K562 (cell line): ENCODE measurements around the gene PODXL. TPM values are rescaled to one million over a fixed set of nuclear protein-coding genes. Genes with fewer than 3 reads are reported as not detected.

Experiments used
- ATAC-seq: fragments of 200-7000 bp; cut with Tn5 transposase; 3 replicates; pipeline ENCODE4 v1.9.1; 2020; ENCODE audit warnings: moderate library complexity
- BruUV-seq: library from RNA; stranded (reverse); fragments of 400-500 nt; replicated peaks from 2 replicates; lab custom pipeline; 2021; lab: Mats Ljungman, UMichigan
- CTCF ChIA-PET: fragments of 300-600 bp; formaldehyde crosslinking; extraction: SDS; loops from one replicate; lab custom pipeline; 2021; ENCODE audit warnings: low intra/inter-chr PET ratio; lab: Yijun Ruan, JAX
- POLR2A ChIA-PET: fragments of 300-600, 350-650 bp; sonication (Branson Sonifier 250); formaldehyde crosslinking; extraction: SDS; loops from one replicate; lab custom pipeline; 2021; ENCODE audit warnings: antibody characterized with exemption, inconsistent platforms; lab: Yijun Ruan, JAX
- DNase-seq, 4 experiments: peaks; one replicate each; pipeline versions ENCODE4 v3.0.0 to v3.0.0-alpha.2; 2011 to 2018; ENCODE audit warnings: low spot score in 3 of 4, mixed read lengths in 3 of 4; ENCODE audit errors: extremely low read depth in 1 of 4
- FAIRE-seq: peaks from 2 replicates; lab custom pipeline; 2011; peaks lifted over from hg19 to GRCh38; lab: Jason Lieb, UNC
- H2AFZ ChIP-seq: 2 replicates; pipeline ENCODE4 v1.6.0; 2011; ENCODE audit warnings: low read depth, low read length, control low read depth, inconsistent platforms
- H3K27ac ChIP-seq: fragments of 200-600 bp; 3 replicates; pipeline ENCODE4 v1.8.0; 2011; ENCODE audit warnings: low read depth, mild to moderate bottlenecking, control low read depth, inconsistent platforms, low read length, moderate library complexity, mixed read lengths; ENCODE audit errors: extremely low read depth
- H3K27me3 ChIP-seq, 2 experiments: fragments of 300-600 bp in 1 of 2; 2 replicates in 1 of 2; 3 replicates in 1 of 2; pipeline versions ENCODE4 v1.6.0 to v1.8.0; 2011; ENCODE audit warnings: inconsistent platforms in 2 of 2, low read length in 2 of 2, mild to moderate bottlenecking in 1 of 2, mixed read lengths in 1 of 2, moderate library complexity in 1 of 2; ENCODE audit not compliant: control insufficient read depth in 2 of 2, insufficient read depth in 2 of 2
- H3K36me3 ChIP-seq: fragments of 300-600 bp; 3 replicates; pipeline ENCODE4 v1.8.0; 2011; ENCODE audit warnings: mild to moderate bottlenecking, low read length, inconsistent platforms; ENCODE audit not compliant: control insufficient read depth, insufficient read depth
- H3K4me1 ChIP-seq, 2 experiments: fragments of 200-600 bp in 1 of 2; replicated peaks in 1 of 2; 2 replicates in 1 of 2; 3 replicates in 1 of 2; pipeline versions ENCODE4 v1.5.1 to v1.8.0; 2011; ENCODE audit warnings: inconsistent platforms in 2 of 2, low read length in 2 of 2, mild to moderate bottlenecking in 1 of 2, mixed read lengths in 1 of 2, moderate library complexity in 1 of 2; ENCODE audit not compliant: control insufficient read depth in 2 of 2, insufficient read depth in 2 of 2
- H3K4me2 ChIP-seq: 2 replicates; pipeline ENCODE4 v1.6.1; 2011; ENCODE audit warnings: low read length, control low read depth, inconsistent platforms, mixed read lengths; ENCODE audit not compliant: insufficient read depth
- H3K4me3 ChIP-seq: fragments of 200-600 bp; sonication (generic), shearing (Covaris generic); 2 replicates; pipeline ENCODE4 v1.5.1; 2016; ENCODE audit warnings: control low read depth, inconsistent platforms
- H3K79me2 ChIP-seq: fragments of 200-600 bp; 3 replicates; pipeline ENCODE4 v1.8.0; 2011; ENCODE audit warnings: low read length, inconsistent platforms; ENCODE audit not compliant: control insufficient read depth, insufficient read depth
- H3K9ac ChIP-seq, 2 experiments: 2 replicates each; pipeline versions ENCODE4 v1.6.0 to v1.6.1; 2011; ENCODE audit warnings: low read depth in 2 of 2, low read length in 2 of 2, control low read depth in 1 of 2, inconsistent platforms in 1 of 2, mild to moderate bottlenecking in 1 of 2, mixed read lengths in 1 of 2; ENCODE audit not compliant: insufficient read depth in 1 of 2
- H3K9me1 ChIP-seq: one replicate; pipeline ENCODE4 v1.6.0; 2011; ENCODE audit warnings: inconsistent platforms, mild to moderate bottlenecking, low read length, moderate library complexity; ENCODE audit not compliant: control insufficient read depth, insufficient read depth
- H3K9me3 ChIP-seq: replicated peaks from 2 replicates; pipeline ENCODE4 v1.5.1; 2011; ENCODE audit warnings: low read depth, low read length, inconsistent platforms; ENCODE audit not compliant: control insufficient read depth, insufficient read depth
- H4K20me1 ChIP-seq: replicated peaks from 2 replicates; pipeline ENCODE4 v1.6.1; 2011; ENCODE audit warnings: low read length, inconsistent platforms, mixed read lengths; ENCODE audit not compliant: control insufficient read depth, insufficient read depth
- CEBPG ChIP-seq, 3 experiments: fragments of 200-800 bp in 1 of 3; sonication (Bioruptor generic) in 1 of 3; sonication (generic) in 1 of 3; formaldehyde crosslinking in 1 of 3; IDR thresholded peaks in 2 of 3; conservative IDR thresholded peaks in 1 of 3; 2 replicates each; pipeline versions ENCODE4 v1.6.1 to v1.8.0; 2016 to 2022; ENCODE audit warnings: missing compliant biosample characterization in 2 of 3, missing genetic modification characterization in 2 of 3, mild to moderate bottlenecking in 1 of 3, missing genetic modification reagents in 1 of 3
- IRF2 ChIP-seq: sonication (generic); formaldehyde crosslinking; IDR thresholded peaks from 2 replicates; pipeline ENCODE4 v1.8.1; 2022; ENCODE audit warnings: mild to moderate bottlenecking, missing genetic modification reagents
- ZNF316 ChIP-seq: fragments of 450-650 bp; IDR thresholded peaks from 2 replicates; pipeline ENCODE4 v1.6.1; 2016
- WGBS: fragments of 100-300 bp; shearing (Covaris generic); methylation state at CpG from one replicate; pipeline ENCODE4 v1.1.6; 2016; ENCODE audit warnings: low coverage, mixed read lengths; ENCODE audit not compliant: insufficient coverage; ENCODE audit errors: missing lambda C conversion rate; 5-methylcytosine and 5-hydroxymethylcytosine counted together
- in situ Hi-C: fragments of 300-500 bp; cut with MboI; formaldehyde crosslinking; loops from 4 replicates; pipeline ENCODE4 v1.15.0; 2018; ENCODE audit warnings: inconsistent platforms, mixed read lengths
- intact Hi-C: fragments of 100-400 bp; cut with micrococcal nuclease; formaldehyde crosslinking; loops from 2 replicates; pipeline ENCODE4 v1.14.2; 2022
- polyA plus RNA-seq, 8 experiments: library from polyadenylated mRNA; depleted of rRNA in 4 of 8; stranded (reverse) in 5 of 8; unstranded in 3 of 8; fragments of >200 nt; fragmentation: Nextera tagmentation in 2 of 8; fragmentation: Illumina TruSeq in 1 of 8; extraction: Ambion mirVana in 2 of 8; extraction: Trizol in 1 of 8; gene quantifications; 2 replicates each; pipeline versions ENCODE4 v1.2.1 to v1.2.3, GENCODE V29; 2011 to 2014; ENCODE audit warnings: inconsistent platforms in 1 of 8, missing spikeins in 1 of 8
- total RNA-seq, 7 experiments: library from RNA; depleted of rRNA in 6 of 7; stranded (reverse); fragments of >200 nt in 6 of 7; fragmentation: Illumina TruSeq in 2 of 7; extraction: Trizol in 2 of 7; gene quantifications; 2 replicates each; pipeline versions ENCODE4 v1.2.1 to v1.2.3, GENCODE V29; 2011 to 2021; ENCODE audit warnings: low replicate concordance in 1 of 7
- TF ChIP-seq, protein P1 (sequence below): fragments of 450-650 bp; IDR thresholded peaks from 2 replicates; pipeline ENCODE4 v1.6.1; 2016; ENCODE audit warnings: low read depth

Gene PODXL
- total and polyA plus RNA-seq, 9 of the 15 experiments (the other 6 are each of a cell fraction or from before 2014, with no cell fraction given) = 0.01 to 0.73 (median 0.07) TPM

DNA sequence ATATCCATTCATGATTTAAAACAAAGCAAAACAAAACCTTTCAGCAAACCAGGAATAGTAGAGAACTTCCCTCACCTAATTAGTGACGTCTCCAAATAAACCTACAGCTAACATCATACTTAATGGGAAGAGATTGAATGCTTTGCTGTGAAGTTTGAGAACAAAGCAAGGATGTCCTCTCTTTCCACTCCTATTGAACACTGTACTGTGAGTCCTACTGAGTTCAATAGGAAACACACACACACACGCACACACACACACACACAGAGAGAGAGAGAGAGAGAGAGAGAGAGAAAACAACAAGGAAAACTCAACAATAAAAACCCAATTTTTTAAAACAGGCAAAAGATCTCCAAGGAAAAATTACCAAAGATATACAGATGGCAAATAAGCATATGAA lies 32.3 kb downstream of the PODXL start:
- no peak overlapping the region for H2AFZ ChIP-seq
- H3K4me3 ChIP-seq = no peak overlapping the region
- CTCF ChIA-PET = no interaction called here
- intact Hi-C loops (no loop called here), in situ Hi-C loops (no loop called here)
- no peak overlapping the region for H3K9ac ChIP-seq
- no peaks in the 10 kb centered on the region for H3K9me1 ChIP-seq
- peaks cover 32 to 52% of the 10 kb centered on the region in 2 experiments; a peak in 4 of 5 replicates for H3K27me3 ChIP-seq
- H3K79me2 ChIP-seq = no peaks in the 10 kb centered on the region
- no peaks in the 10 kb centered on the region for H3K9me3 ChIP-seq
- TF ChIP-seq ZNF316 (no peak), IRF2 (CRISPR knock-in tag) (no peak), CEBPG (CRISPR knock-in tag; IDR thresholded peaks at IDR 0.05) (no peak), CEBPG (tag; conservative IDR thresholded peaks at IDR 0.05 in 1 of 2, IDR thresholded peaks at IDR 0.05 in 1 of 2) (no peak)
- TF ChIP-seq, protein P1, sequence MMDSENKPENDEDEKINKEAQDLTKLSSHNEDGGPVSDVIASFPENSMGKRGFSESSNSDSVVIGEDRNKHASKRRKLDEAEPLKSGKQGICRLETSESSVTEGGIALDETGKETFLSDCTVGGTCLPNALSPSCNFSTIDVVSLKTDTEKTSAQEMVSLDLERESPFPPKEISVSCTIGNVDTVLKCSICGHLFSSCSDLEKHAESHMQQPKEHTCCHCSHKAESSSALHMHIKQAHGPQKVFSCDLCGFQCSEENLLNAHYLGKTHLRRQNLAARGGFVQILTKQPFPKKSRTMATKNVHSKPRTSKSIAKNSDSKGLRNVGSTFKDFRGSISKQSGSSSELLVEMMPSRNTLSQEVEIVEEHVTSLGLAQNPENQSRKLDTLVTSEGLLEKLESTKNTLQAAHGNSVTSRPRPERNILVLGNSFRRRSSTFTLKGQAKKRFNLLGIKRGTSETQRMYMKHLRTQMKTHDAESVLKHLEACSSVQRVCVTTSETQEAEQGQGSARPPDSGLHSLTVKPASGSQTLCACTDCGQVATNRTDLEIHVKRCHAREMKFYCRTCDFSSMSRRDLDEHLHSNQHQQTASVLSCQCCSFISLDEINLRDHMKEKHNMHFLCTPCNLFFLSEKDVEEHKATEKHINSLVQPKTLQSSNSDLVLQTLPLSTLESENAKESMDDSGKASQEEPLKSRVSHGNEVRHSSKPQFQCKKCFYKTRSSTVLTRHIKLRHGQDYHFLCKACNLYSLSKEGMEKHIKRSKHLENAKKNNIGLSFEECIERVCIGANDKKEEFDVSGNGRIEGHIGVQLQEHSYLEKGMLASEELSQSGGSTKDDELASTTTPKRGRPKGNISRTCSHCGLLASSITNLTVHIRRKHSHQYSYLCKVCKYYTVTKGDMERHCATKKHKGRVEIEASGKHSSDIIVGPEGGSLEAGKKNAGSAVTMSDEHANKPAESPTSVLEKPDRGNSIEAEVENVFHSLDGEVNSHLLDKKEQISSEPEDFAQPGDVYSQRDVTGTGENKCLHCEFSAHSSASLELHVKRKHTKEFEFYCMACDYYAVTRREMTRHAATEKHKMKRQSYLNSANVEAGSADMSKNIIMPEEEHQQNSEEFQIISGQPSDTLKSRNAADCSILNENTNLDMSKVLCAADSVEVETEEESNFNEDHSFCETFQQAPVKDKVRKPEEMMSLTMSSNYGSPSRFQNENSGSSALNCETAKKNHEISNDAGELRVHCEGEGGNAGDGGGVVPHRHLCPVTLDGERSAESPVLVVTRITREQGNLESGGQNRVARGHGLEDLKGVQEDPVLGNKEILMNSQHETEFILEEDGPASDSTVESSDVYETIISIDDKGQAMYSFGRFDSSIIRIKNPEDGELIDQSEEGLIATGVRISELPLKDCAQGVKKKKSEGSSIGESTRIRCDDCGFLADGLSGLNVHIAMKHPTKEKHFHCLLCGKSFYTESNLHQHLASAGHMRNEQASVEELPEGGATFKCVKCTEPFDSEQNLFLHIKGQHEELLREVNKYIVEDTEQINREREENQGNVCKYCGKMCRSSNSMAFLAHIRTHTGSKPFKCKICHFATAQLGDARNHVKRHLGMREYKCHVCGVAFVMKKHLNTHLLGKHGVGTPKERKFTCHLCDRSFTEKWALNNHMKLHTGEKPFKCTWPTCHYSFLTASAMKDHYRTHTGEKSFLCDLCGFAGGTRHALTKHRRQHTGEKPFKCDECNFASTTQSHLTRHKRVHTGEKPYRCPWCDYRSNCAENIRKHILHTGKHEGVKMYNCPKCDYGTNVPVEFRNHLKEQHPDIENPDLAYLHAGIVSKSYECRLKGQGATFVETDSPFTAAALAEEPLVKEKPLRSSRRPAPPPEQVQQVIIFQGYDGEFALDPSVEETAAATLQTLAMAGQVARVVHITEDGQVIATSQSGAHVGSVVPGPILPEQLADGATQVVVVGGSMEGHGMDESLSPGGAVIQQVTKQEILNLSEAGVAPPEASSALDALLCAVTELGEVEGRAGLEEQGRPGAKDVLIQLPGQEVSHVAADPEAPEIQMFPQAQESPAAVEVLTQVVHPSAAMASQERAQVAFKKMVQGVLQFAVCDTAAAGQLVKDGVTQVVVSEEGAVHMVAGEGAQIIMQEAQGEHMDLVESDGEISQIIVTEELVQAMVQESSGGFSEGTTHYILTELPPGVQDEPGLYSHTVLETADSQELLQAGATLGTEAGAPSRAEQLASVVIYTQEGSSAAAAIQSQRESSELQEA = no peak
- WGBS = 0% methylated on average over 2 of the region's 2 CpGs
- no peaks in the 10 kb centered on the region for H4K20me1 ChIP-seq
- FAIRE-seq = no peak
- H3K4me1 ChIP-seq = no peaks in the 10 kb centered on the region
- POLR2A ChIA-PET = no interaction called here
- H3K27ac ChIP-seq = no peak overlapping the region
- H3K36me3 ChIP-seq = no peaks in the 10 kb centered on the region
- no peak overlapping the region for H3K4me2 ChIP-seq
- no peak for DNase-seq
- BruUV-seq = no TSS peak
- no peak for ATAC-seq
